SK-N-SH (cell line): ENCODE results near the gene OSCAR. TPM values are rescaled to one million over a fixed set of nuclear protein-coding genes. Genes with fewer than 3 reads are reported as not detected.

Experiments
- CTCF ChIA-PET: fragments of 300-600, 350-600 bp; formaldehyde crosslinking; extraction: SDS; loops from one replicate; lab custom pipeline; 2021; lab: Yijun Ruan, JAX
- POLR2A ChIA-PET: fragments of 350-600 bp; sonication (Branson Sonifier 250); formaldehyde crosslinking; extraction: SDS; loops from one replicate; lab custom pipeline; 2020; ENCODE audit warnings: antibody characterized with exemption, inconsistent platforms; lab: Yijun Ruan, JAX
- DNase-seq: peaks from one replicate; pipeline ENCODE4 v3.0.0; 2012
- H2AFZ ChIP-seq: fragments of 200-600 bp; sonication (generic); 2 replicates; pipeline ENCODE4 v1.8.1; 2016; ENCODE audit warnings: antibody characterized with exemption, mild to moderate bottlenecking, low read depth
- H3F3A ChIP-seq: fragments of 200-600 bp; sonication (generic); replicated peaks from 2 replicates; pipeline ENCODE3; 2016; ENCODE audit warnings: antibody characterized with exemption, mild to moderate bottlenecking; ENCODE audit not compliant: insufficient read depth
- H3K27ac ChIP-seq, 2 experiments: fragments of 200-500 bp in 1 of 2; fragments of 200-600 bp in 1 of 2; sonication (Bioruptor generic) in 1 of 2; sonication (generic), shearing (Covaris generic) in 1 of 2; 2 replicates each; pipeline versions ENCODE4 v1.5.1 to v1.6.1; 2014 to 2016; ENCODE audit warnings: low read depth in 2 of 2, inconsistent platforms in 1 of 2, low read length in 1 of 2, mild to moderate bottlenecking in 1 of 2, mixed read lengths in 1 of 2
- H3K27me3 ChIP-seq: fragments of 200-600 bp; sonication (generic), shearing (Covaris generic); 2 replicates; pipeline ENCODE4 v1.6.1; 2016; ENCODE audit warnings: mixed run types; ENCODE audit not compliant: insufficient read depth
- H3K36me3 ChIP-seq, 2 experiments: fragments of 200-500 bp in 1 of 2; fragments of 200-600 bp in 1 of 2; sonication (Bioruptor generic) in 1 of 2; sonication (generic) in 1 of 2; replicated peaks in 1 of 2; 2 replicates each; pipeline versions ENCODE3 to v1.5.1; 2014 to 2016; ENCODE audit warnings: low read length in 1 of 2, mild to moderate bottlenecking in 1 of 2; ENCODE audit not compliant: insufficient read depth in 2 of 2, control insufficient read depth in 1 of 2
- H3K4me1 ChIP-seq, 2 experiments: fragments of 200-500 bp in 1 of 2; fragments of 200-600 bp in 1 of 2; sonication (Bioruptor generic) in 1 of 2; sonication (generic), shearing (Covaris generic) in 1 of 2; 2 replicates each; pipeline versions ENCODE4 v1.5.1 to v1.6.1; 2014 to 2016; ENCODE audit warnings: low read depth in 1 of 2, low read length in 1 of 2, mixed run types in 1 of 2; ENCODE audit not compliant: insufficient read depth in 2 of 2, control insufficient read depth in 1 of 2
- H3K4me2 ChIP-seq: fragments of 200-600 bp; sonication (generic), shearing (Covaris generic); 2 replicates; pipeline ENCODE4 v1.6.1; 2017; ENCODE audit warnings: mixed run types
- H3K4me3 ChIP-seq, 2 experiments: fragments of 200-500 bp in 1 of 2; fragments of 200-600 bp in 1 of 2; sonication (Bioruptor generic) in 1 of 2; sonication (generic), shearing (Covaris generic) in 1 of 2; 2 replicates each; pipeline versions ENCODE4 v1.5.1 to v1.8.1; 2014 to 2016; ENCODE audit warnings: low read depth in 2 of 2, inconsistent platforms in 1 of 2, low read length in 1 of 2, mild to moderate bottlenecking in 1 of 2, mixed read lengths in 1 of 2, moderate library complexity in 1 of 2
- H3K79me2 ChIP-seq: fragments of 200-600 bp; sonication (generic); 2 replicates; pipeline ENCODE4 v1.8.1; 2017; ENCODE audit warnings: mild to moderate bottlenecking; ENCODE audit not compliant: insufficient read depth
- H3K9ac ChIP-seq: fragments of 200-600 bp; sonication (generic); 2 replicates; pipeline ENCODE4 v1.6.1; 2017; ENCODE audit warnings: mixed run types
- H3K9me2 ChIP-seq: fragments of 200-600 bp; sonication (generic); 2 replicates; pipeline ENCODE4 v1.6.1; 2017; ENCODE audit warnings: mixed run types
- H3K9me3 ChIP-seq: fragments of 200-600 bp; sonication (generic); 2 replicates; pipeline ENCODE4 v1.6.1; 2017; ENCODE audit warnings: mixed run types, mild to moderate bottlenecking, moderate library complexity
- H4K20me1 ChIP-seq: fragments of 200-600 bp; sonication (generic); 2 replicates; pipeline ENCODE4 v1.6.1; 2017; ENCODE audit warnings: mild to moderate bottlenecking, mixed run types; ENCODE audit not compliant: insufficient read depth
- ELF1 ChIP-seq: IDR thresholded peaks from 2 replicates; pipeline ENCODE4 v1.4.0; 2012
- FOXM1 ChIP-seq: IDR thresholded peaks from 2 replicates; pipeline ENCODE4 v1.4.0; 2012; ENCODE audit warnings: low read depth, mild to moderate bottlenecking
- MEF2A ChIP-seq: IDR thresholded peaks from 2 replicates; pipeline ENCODE4 v1.4.0; 2012; ENCODE audit warnings: low read depth, borderline replicate concordance
- MXI1 ChIP-seq: IDR thresholded peaks from 2 replicates; pipeline ENCODE4 v1.6.1; 2012; ENCODE audit warnings: mild to moderate bottlenecking, low read depth, low read length, improper control_type of control experiment
- RAD21 ChIP-seq: IDR thresholded peaks from 2 replicates; pipeline ENCODE4 v1.6.1; 2012; ENCODE audit warnings: mild to moderate bottlenecking, low read length
- RCOR1 ChIP-seq: fragments of 150-350 bp; IDR thresholded peaks from 2 replicates; pipeline ENCODE4 v1.6.1; 2017; ENCODE audit warnings: antibody characterized with exemption, low read length
- TAF1 ChIP-seq: IDR thresholded peaks from 2 replicates; pipeline ENCODE4 v1.6.1; 2012; ENCODE audit warnings: low read depth, mild to moderate bottlenecking, low read length, moderate library complexity, borderline replicate concordance
- TEAD4 ChIP-seq: IDR thresholded peaks from 2 replicates; pipeline ENCODE4 v1.4.0; 2012; ENCODE audit warnings: mild to moderate bottlenecking, borderline replicate concordance; ENCODE audit not compliant: insufficient read depth
- WGBS: methylation state at CpG from one replicate; pipeline ENCODE4 v1.1.6; 2017; ENCODE audit warnings: low lambda C conversion rate; 5-methylcytosine and 5-hydroxymethylcytosine counted together
- polyA plus RNA-seq, 3 experiments: library from polyadenylated mRNA; depleted of rRNA; stranded (reverse); fragments of >200 nt; gene quantifications; 2 replicates each; pipeline ENCODE4 v1.2.3, GENCODE V29; 2012
- TF ChIP-seq, protein P1 (sequence below): IDR thresholded peaks from 2 replicates; pipeline ENCODE4; 2012
- TF ChIP-seq, protein P2 (sequence below): IDR thresholded peaks from 2 replicates; pipeline ENCODE4 v1.4.0; 2012; ENCODE audit warnings: low read depth, borderline replicate concordance

The OSCAR gene
- polyA plus RNA-seq, 1 of the 3 experiments (the other 2 are of a cell fraction) = 1.2 TPM

GRCh38 chr19:54069470-54069869 is 31.1 kb downstream of the OSCAR start:
- CTCF ChIA-PET = no interaction called here
- H3K4me1 ChIP-seq = no peaks in the 10 kb centered on the region

GRCh38 chr19:54063350-54064116 is 37.1 kb downstream of the OSCAR start, which contains the start of gene VSTM1:
TSS of gene VSTM1 (minus strand) at chr19:54063897. CDS start at chr19:54063777, 120 bp downstream.
- H3K9me2 ChIP-seq = no peaks in the 10 kb centered on the region
- no peak within 1 kb of the TSS for H3K27ac ChIP-seq
- H3K27me3 ChIP-seq = peaks cover 76% of the 10 kb centered on the region
- no peaks in the 10 kb centered on the region for H3K36me3 ChIP-seq
- H3K9me3 ChIP-seq = no peaks in the 10 kb centered on the region
- H3F3A ChIP-seq = no peaks in the 10 kb centered on the region
- no peak within 1 kb of the TSS for H3K9ac ChIP-seq
- H3K4me1 ChIP-seq = no peaks in the 10 kb centered on the region
- no peak within 1 kb of the TSS for H3K4me2 ChIP-seq
- H4K20me1 ChIP-seq = no peaks in the 10 kb centered on the region
- ChIA-PET POLR2A (no interaction called here), CTCF (interaction anchor here (1.2 kb wide), 2 partner anchors 32 to 33 kb away, joined by 3 to 4 read pairs; no protein-coding TSS in a partner anchor)
- WGBS = 31% methylated on average over 34 of the region's 34 CpGs
- no peaks in the 10 kb centered on the region for H3K79me2 ChIP-seq
- no peak within 1 kb of the TSS for H2AFZ ChIP-seq
- no peak for TF ChIP-seq TEAD4
- TF ChIP-seq RCOR1 = no peak
- no peak for TF ChIP-seq TAF1
- TF ChIP-seq ELF1 = no peak
- TF ChIP-seq, protein P1, sequence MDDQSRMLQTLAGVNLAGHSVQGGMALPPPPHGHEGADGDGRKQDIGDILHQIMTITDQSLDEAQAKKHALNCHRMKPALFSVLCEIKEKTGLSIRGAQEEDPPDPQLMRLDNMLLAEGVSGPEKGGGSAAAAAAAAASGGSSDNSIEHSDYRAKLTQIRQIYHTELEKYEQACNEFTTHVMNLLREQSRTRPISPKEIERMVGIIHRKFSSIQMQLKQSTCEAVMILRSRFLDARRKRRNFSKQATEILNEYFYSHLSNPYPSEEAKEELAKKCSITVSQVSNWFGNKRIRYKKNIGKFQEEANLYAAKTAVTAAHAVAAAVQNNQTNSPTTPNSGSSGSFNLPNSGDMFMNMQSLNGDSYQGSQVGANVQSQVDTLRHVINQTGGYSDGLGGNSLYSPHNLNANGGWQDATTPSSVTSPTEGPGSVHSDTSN = no peak
- TF ChIP-seq MEF2A = no peak
- TF ChIP-seq FOXM1 = no peak
- TF ChIP-seq RAD21 = no peak
- TF ChIP-seq, protein P2, sequence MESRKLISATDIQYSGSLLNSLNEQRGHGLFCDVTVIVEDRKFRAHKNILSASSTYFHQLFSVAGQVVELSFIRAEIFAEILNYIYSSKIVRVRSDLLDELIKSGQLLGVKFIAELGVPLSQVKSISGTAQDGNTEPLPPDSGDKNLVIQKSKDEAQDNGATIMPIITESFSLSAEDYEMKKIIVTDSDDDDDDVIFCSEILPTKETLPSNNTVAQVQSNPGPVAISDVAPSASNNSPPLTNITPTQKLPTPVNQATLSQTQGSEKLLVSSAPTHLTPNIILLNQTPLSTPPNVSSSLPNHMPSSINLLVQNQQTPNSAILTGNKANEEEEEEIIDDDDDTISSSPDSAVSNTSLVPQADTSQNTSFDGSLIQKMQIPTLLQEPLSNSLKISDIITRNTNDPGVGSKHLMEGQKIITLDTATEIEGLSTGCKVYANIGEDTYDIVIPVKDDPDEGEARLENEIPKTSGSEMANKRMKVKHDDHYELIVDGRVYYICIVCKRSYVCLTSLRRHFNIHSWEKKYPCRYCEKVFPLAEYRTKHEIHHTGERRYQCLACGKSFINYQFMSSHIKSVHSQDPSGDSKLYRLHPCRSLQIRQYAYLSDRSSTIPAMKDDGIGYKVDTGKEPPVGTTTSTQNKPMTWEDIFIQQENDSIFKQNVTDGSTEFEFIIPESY = no peak
- DNase-seq = no peak
- no peak within 1 kb of the TSS for H3K4me3 ChIP-seq

More at GRCh38 chr19:54069470-54069869, 31.1 kb downstream of the OSCAR start:
- H3K27me3 ChIP-seq = peaks cover 61% of the 10 kb centered on the region; the same call in 1 of the 2 replicates
- H3K9me2 ChIP-seq = no peaks in the 10 kb centered on the region
- 4% methylated on average over 5 of the region's 5 CpGs for WGBS
- no peak overlapping the region for H3K4me3 ChIP-seq
- no peak for DNase-seq
- POLR2A ChIA-PET = interaction anchor here (0.9 kb wide), 1 partner anchor 11 kb away, joined by 3 read pairs; no protein-coding TSS in a partner anchor
- H3F3A ChIP-seq = no peaks in the 10 kb centered on the region
- no peak overlapping the region for H3K27ac ChIP-seq
- no peaks in the 10 kb centered on the region for H3K36me3 ChIP-seq
- H2AFZ ChIP-seq = no peak overlapping the region
- no peaks in the 10 kb centered on the region for H4K20me1 ChIP-seq
- no peaks in the 10 kb centered on the region for H3K79me2 ChIP-seq
- TF ChIP-seq MXI1 = no peak
- TF ChIP-seq, all 33 proteins: peak for 0
- no peak overlapping the region for H3K4me2 ChIP-seq
- no peaks in the 10 kb centered on the region for H3K9me3 ChIP-seq
- no peak overlapping the region for H3K9ac ChIP-seq
